ENCODE data around the gene ADAMTS1.
A peak's percentile ranks its signal among the peaks of the same experiment; 100 is the strongest.

The ADAMTS1 gene

DNA sequence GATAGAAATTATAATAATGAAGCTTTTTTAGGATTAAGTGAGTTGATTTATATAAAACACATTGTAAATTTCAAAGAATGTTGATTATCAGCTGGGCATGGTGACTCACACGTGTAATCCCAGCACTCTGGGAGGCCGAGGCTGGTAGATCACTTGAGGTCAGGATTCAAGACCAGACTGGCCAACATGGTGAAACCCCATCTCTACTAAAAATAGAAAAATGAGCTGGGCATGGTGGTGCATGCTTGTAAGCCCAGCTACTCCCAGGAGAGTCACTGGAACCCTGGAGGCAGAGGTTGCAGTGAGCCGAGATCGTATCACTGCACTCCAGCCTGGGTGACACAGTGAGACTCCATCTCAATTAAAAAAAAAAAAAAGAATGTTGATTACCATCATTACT is 18.4 kb downstream of the ADAMTS1 start:
- intact Hi-C loops (cut with DNase I; ENCODE audit: low total_unique reads), result no loop called here
- Histone ChIP-seq H3K27ac (no peak overlapping the region), H3K27me3 (no peaks in the 10 kb centered on the region), H3K4me1 (no peaks in the 10 kb centered on the region), H3K9me3 (no peaks in the 10 kb centered on the region), H3K36me3 (no peaks in the 10 kb centered on the region), H3K4me3 (no peak overlapping the region)
- TF ChIP-seq, protein P1, sequence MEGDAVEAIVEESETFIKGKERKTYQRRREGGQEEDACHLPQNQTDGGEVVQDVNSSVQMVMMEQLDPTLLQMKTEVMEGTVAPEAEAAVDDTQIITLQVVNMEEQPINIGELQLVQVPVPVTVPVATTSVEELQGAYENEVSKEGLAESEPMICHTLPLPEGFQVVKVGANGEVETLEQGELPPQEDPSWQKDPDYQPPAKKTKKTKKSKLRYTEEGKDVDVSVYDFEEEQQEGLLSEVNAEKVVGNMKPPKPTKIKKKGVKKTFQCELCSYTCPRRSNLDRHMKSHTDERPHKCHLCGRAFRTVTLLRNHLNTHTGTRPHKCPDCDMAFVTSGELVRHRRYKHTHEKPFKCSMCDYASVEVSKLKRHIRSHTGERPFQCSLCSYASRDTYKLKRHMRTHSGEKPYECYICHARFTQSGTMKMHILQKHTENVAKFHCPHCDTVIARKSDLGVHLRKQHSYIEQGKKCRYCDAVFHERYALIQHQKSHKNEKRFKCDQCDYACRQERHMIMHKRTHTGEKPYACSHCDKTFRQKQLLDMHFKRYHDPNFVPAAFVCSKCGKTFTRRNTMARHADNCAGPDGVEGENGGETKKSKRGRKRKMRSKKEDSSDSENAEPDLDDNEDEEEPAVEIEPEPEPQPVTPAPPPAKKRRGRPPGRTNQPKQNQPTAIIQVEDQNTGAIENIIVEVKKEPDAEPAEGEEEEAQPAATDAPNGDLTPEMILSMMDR (IDR thresholded peaks at IDR 0.05), result no peak
- DNase-seq, result no peak

DNA sequence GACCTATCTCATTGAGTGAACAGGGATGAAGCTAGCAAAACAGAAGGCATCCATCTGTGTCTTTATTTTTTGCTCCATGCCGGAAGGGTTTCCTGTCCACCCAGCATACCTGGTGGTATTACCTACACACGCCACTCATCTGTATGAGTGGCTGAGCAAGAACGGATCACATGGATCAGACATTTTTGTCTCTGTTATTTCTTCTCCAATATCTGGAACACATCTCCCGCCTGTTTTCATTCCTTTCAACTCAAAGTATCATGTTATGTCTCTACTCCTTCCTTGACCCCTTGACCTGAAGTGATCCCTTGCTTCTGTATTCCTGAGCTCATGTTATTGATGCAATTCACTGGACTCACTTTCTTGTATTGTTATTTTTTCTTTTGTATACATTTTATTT is 24.7 kb downstream of the ADAMTS1 start:
- intact Hi-C loops (cut with DNase I; ENCODE audit: low total_unique reads), result no loop called here
- Histone ChIP-seq H3K4me1 (peaks cover 0 to under 1% (median 0%) of the 10 kb centered on the region in 4 donors), H3K9me3 (no peaks in the 10 kb centered on the region), H3K4me3 (no peak overlapping the region), H3K36me3 (no peaks in the 10 kb centered on the region), H3K27me3 (no peaks in the 10 kb centered on the region), H3K27ac (no peak overlapping the region)
- no peak for DNase-seq
- TF ChIP-seq, protein P1 (IDR thresholded peaks at IDR 0.05), result no peak

DNA sequence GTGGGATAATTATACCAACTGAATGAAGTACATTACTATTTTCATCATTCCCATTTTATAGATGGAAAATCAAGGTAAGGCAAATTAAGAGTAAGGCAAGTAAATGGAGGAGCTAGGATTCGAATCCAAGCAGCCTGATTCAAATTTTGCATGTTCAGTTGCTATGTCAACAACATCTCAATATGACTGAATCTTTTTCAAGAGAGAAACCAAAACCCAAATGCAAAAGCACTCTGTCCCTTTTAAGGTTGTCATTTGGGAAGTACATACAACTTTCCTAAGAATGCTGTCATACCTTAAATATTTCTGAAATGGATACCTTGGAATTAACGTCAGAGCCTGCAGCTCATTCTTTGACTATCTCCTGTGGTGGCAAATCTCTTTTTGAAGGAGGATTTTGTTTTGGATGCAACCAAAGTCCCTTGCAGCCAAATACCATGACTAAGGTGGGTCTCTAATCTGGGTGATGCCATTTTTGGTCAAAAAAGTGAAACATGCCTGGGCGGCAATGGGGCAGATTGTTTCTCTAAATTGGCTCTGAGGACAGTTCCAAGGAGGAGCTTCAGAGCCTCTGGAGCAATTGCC is 25.4 kb downstream of the ADAMTS1 start:
- DNase-seq, result no peak
- Histone ChIP-seq H3K27me3 (no peaks in the 10 kb centered on the region), H3K4me1 (peaks cover 0 to 5% (median 0%) of the 10 kb centered on the region in 4 donors), H3K9me3 (no peaks in the 10 kb centered on the region), H3K4me3 (no peak overlapping the region), H3K27ac (no peak overlapping the region), H3K36me3 (no peaks in the 10 kb centered on the region)
- TF ChIP-seq, protein P1 (IDR thresholded peaks at IDR 0.05), result no peak
- intact Hi-C loops (cut with DNase I; ENCODE audit: low total_unique reads), result no loop called here

DNA sequence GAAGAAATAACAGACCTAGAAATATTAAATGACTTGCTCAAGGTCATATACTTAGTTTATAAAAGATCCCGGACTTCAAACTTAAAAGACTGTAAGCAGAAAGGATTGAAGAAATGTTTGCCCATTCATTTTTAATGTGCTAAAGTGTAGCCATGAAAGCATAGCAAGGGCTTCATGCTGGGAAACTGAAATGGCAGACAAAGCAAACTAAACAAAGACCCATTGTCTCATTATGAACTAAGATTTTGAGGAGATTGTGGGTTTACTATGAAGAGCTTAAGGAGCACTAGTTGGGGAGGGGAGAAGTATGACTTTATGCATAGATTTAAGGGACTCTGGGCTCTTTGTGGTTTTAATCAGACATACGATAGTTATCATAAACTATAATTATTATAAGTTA is 26.3 kb downstream of the ADAMTS1 start:
- Histone ChIP-seq H3K9me3 (no peaks in the 10 kb centered on the region), H3K36me3 (no peaks in the 10 kb centered on the region), H3K4me3 (no peak overlapping the region), H3K27me3 (no peaks in the 10 kb centered on the region), H3K27ac (no peak overlapping the region), H3K4me1 (peaks cover 0 to 5% (median 0%) of the 10 kb centered on the region in 4 donors)
- intact Hi-C loops (cut with DNase I; ENCODE audit: low total_unique reads), result no loop called here
- DNase-seq, result no peak
- TF ChIP-seq, protein P1 (IDR thresholded peaks at IDR 0.05), result no peak

DNA sequence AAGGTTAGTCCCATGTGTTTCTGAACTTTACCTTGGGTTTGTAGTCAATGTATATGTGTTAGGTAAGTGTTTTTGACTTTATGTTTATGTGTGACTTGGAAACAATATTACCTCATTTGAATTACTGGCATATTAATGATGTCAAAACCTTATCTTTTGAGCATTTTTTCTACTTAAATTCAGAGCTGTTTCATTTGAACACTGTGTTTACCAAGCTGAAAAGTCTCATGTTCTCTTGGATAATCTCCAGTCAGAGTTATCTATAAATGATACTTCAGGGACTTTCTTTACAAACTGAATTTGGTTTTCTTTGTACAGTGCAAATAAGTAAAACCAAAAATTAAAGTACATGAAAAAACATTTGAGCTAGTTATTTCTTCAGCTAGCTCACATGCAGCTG is 30.0 kb downstream of the ADAMTS1 start:
- no peak for DNase-seq
- H3K9me3 ChIP-seq, result no peaks in the 10 kb centered on the region
- H3K36me3 ChIP-seq, result no peaks in the 10 kb centered on the region
- TF ChIP-seq, protein P1 (IDR thresholded peaks at IDR 0.05), result no peak
- H3K4me3 ChIP-seq, result no peak overlapping the region
- intact Hi-C loops (cut with DNase I; ENCODE audit: low total_unique reads), result no loop called here
- H3K27me3 ChIP-seq, result no peaks in the 10 kb centered on the region
- peak overlapping the region; percentile 16 to 54 for H3K27ac ChIP-seq
- H3K4me1 ChIP-seq, result peaks cover 0 to 5% (median 0%) of the 10 kb centered on the region in 4 donors

DNA sequence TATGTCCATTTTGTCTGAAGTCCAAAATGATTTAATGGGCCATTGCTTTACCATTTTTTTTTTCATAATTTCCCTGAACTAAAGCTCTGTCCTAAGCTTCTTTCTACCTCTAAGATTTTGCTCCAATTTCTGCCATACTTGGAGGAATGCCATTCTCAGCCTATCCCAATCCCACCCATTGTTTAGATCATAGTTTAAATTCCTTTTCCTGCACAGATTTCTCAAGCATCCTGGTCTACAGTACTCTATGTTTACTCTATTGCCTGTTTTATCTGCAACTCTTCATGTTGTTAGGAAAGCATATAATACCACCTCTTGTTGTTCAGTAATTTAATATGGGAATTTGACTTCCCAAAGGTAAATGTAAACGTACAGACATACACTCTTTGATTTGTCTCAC is 30.8 kb downstream of the ADAMTS1 start:
- Histone ChIP-seq H3K4me3 (no peak overlapping the region), H3K27me3 (no peaks in the 10 kb centered on the region), H3K36me3 (no peaks in the 10 kb centered on the region), H3K4me1 (peaks cover 0 to 5% (median 0%) of the 10 kb centered on the region in 4 donors), H3K27ac (no peak overlapping the region), H3K9me3 (no peaks in the 10 kb centered on the region)
- TF ChIP-seq, protein P1 (IDR thresholded peaks at IDR 0.05), result no peak
- no peak for DNase-seq
- intact Hi-C loops (cut with DNase I; ENCODE audit: low total_unique reads), result no loop called here

Measured in tibial artery (tissue), 4 donors.